RWPE2 (cell line): ENCODE data around the gene OSBP.

Source experiments
- ATAC-seq: fragments of 200-7000 bp; cut with Tn5 transposase; 3 replicates; pipeline ENCODE4 v1.9.1; 2021; ENCODE audit warnings: low read depth
- DNase-seq: peaks from one replicate; pipeline ENCODE4 v3.0.0-alpha.2; 2020; ENCODE audit warnings: low spot score
- H3K27ac ChIP-seq: fragments of 450-650 bp; 2 replicates; pipeline ENCODE4 v1.5.1; 2017; ENCODE audit warnings: mild to moderate bottlenecking; ENCODE audit not compliant: poor library complexity, severe bottlenecking
- H3K27me3 ChIP-seq: fragments of 250-450 bp; sonication (Bioruptor Pico); 2 replicates; pipeline ENCODE4 v1.5.1; 2021; ENCODE audit warnings: mild to moderate bottlenecking, moderate library complexity; ENCODE audit not compliant: insufficient read depth, poor library complexity, severe bottlenecking
- H3K36me3 ChIP-seq: fragments of 250-450 bp; sonication (Bioruptor Pico); 2 replicates; pipeline ENCODE4 v1.5.1; 2020; ENCODE audit warnings: low read depth, mild to moderate bottlenecking, moderate library complexity
- H3K4me1 ChIP-seq: fragments of 250-450 bp; sonication (Bioruptor Pico); 2 replicates; pipeline ENCODE4 v1.5.1; 2021; ENCODE audit warnings: mild to moderate bottlenecking, moderate library complexity; ENCODE audit not compliant: insufficient read depth, poor library complexity, severe bottlenecking
- H3K4me3 ChIP-seq: fragments of 250-450 bp; sonication (Bioruptor Pico); 2 replicates; pipeline ENCODE4 v1.5.1; 2021; ENCODE audit warnings: mild to moderate bottlenecking, moderate library complexity; ENCODE audit not compliant: severe bottlenecking
- H3K9me3 ChIP-seq: fragments of 250-450 bp; sonication (Bioruptor Pico); 2 replicates; pipeline ENCODE4 v1.5.1; 2021; ENCODE audit warnings: mild to moderate bottlenecking, moderate library complexity; ENCODE audit not compliant: severe bottlenecking
- CTCF ChIP-seq: fragments of 450-650 bp; IDR thresholded peaks from one replicate; pipeline ENCODE4 v1.5.1; 2017; ENCODE audit warnings: mild to moderate bottlenecking, moderate library complexity; ENCODE audit not compliant: poor library complexity, severe bottlenecking

OSBP gene

GRCh38 chr11:59560702-59561473 is 54.7 kb downstream of the OSBP start:
- DNase-seq, result peak; percentile 90

DNA sequence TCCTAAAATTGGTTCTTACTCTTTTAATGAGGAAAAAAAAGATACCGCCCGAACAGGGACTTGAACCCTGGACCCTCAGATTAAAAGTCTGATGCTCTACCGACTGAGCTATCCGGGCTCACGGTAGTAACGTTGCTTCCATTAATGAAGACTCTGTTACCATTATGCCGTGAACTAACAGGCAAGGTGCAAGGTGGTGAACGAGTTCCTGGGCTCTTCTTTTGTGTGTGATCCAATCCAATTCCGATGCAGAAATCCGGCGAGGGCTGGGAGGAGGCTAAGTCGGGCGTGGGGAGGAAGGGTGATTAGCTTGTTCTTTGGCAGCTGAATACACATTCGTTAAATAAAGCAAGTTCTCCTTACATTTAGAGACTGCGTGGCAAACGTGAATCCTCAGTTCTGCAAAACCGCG is 55.3 kb downstream of the OSBP start:
- ATAC-seq, result peak; percentile 35
- no peaks in the 10 kb centered on the region for H3K36me3 ChIP-seq
- peak; percentile 69 for DNase-seq
- H3K27ac ChIP-seq, result peak overlapping the region; percentile 88
- H3K4me1 ChIP-seq, result peaks cover 8% of the 10 kb centered on the region
- no peaks in the 10 kb centered on the region for H3K9me3 ChIP-seq
- TF ChIP-seq CTCF, result no peak
- H3K27me3 ChIP-seq, result no peaks in the 10 kb centered on the region
- peak overlapping the region; percentile 52 for H3K4me3 ChIP-seq

More at GRCh38 chr11:59560702-59561473, 54.7 kb downstream of the OSBP start:
- Histone ChIP-seq H3K27me3 (no peaks in the 10 kb centered on the region), H3K4me3 (peak overlapping the region; percentile 52), H3K9me3 (no peaks in the 10 kb centered on the region), H3K36me3 (no peaks in the 10 kb centered on the region), H3K4me1 (peaks cover 8% of the 10 kb centered on the region), H3K27ac (peak overlapping the region; percentile 88)
- no peak for TF ChIP-seq CTCF
- ATAC-seq, result peak; percentile 48

DNA sequence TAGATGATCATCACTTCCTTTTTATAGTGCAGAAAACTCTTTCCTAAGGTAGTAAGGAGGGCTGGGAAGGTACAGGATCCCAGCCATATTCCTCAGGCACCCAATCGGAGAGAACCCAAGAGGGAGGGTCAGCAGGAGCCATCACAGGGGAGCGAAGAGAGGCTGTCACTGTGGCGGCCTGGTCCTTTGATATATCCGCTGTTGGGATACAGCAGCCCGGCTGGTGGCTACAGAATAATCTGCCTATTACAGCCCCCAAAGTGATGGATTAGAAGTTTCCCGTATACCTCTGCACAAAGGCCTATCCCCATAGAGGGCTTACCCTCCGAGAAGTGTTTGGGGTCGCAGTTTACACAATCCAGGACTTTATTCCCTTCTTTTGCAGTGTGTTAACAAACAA is 55.7 kb downstream of the OSBP start:
- Histone ChIP-seq H3K27me3 (no peaks in the 10 kb centered on the region), H3K4me1 (peaks cover 8% of the 10 kb centered on the region), H3K27ac (peak overlapping the region; percentile 88), H3K9me3 (no peaks in the 10 kb centered on the region), H3K4me3 (peak overlapping the region; percentile 52), H3K36me3 (no peaks in the 10 kb centered on the region)
- no peak for TF ChIP-seq CTCF
- DNase-seq, result no peak
- no peak for ATAC-seq

DNA sequence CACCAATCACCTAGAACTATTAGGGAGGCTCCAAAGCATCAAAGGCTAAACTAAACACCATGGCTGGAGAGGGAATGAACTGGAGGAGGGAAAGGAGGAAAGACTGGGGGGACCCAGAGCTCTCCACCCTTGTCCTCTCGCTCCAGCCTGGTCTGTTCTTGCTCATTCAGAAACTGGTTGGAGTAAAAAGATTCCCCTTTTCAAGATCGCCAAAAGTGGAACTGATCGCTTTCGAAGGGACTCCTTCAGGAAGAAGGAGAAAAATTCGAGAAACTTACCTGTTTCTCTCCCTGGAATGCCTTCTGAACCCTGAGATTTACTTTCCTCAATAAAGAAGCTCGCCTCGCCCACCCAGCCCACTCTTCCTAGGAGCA is 57.3 kb downstream of the OSBP start:
- Histone ChIP-seq H3K4me3 (peak overlapping the region; percentile 41), H3K27me3 (no peaks in the 10 kb centered on the region), H3K36me3 (no peaks in the 10 kb centered on the region), H3K9me3 (no peaks in the 10 kb centered on the region), H3K27ac (peak overlapping the region; percentile 62), H3K4me1 (peaks cover 8% of the 10 kb centered on the region)
- TF ChIP-seq CTCF, result no peak
- DNase-seq (no peak), ATAC-seq (no peak)

- H3K9me3 ChIP-seq, result no peaks in the 10 kb centered on the region
- ATAC-seq (peak; percentile 6), DNase-seq (no peak)
- H3K27ac ChIP-seq, result peak overlapping the region; percentile 62
- H3K27me3 ChIP-seq, result no peaks in the 10 kb centered on the region
- peaks cover 8% of the 10 kb centered on the region for H3K4me1 ChIP-seq
- peak overlapping the region; percentile 41 for H3K4me3 ChIP-seq
- no peaks in the 10 kb centered on the region for H3K36me3 ChIP-seq
- no peak for TF ChIP-seq CTCF
Measured at GRCh38 chr11:59556917-59557348, 58.6 kb downstream of the OSBP start.
